Caco-2 (cell line): Measurements from ENCODE around the gene OTOP2. TPM values are rescaled to one million over a fixed set of nuclear protein-coding genes. Genes with fewer than 3 reads are reported as not detected.

Experiments used
- Bru-seq: library from RNA; stranded (reverse); fragments of 400-500 nt; gene quantifications from one replicate; lab custom pipeline; 2021; lab: Mats Ljungman, UMichigan
- BruChase-seq, 2 experiments: library from RNA; stranded (reverse); fragments of 400-500 nt; gene quantifications; one replicate each; lab custom pipeline; 2021; lab: Mats Ljungman, UMichigan
- BruUV-seq: library from RNA; stranded (reverse); fragments of 400-500 nt; replicated peaks from 2 replicates; lab custom pipeline; 2021; lab: Mats Ljungman, UMichigan
- CTCF ChIA-PET: fragments of 300-600 bp; sonication (Branson Sonifier 250); formaldehyde crosslinking; loops from one replicate; lab custom pipeline; 2022; ENCODE audit warnings: antibody characterized with exemption; lab: Charles Lee
- POLR2A ChIA-PET: fragments of 300-600 bp; sonication (Branson Sonifier 250); formaldehyde crosslinking; loops from one replicate; lab custom pipeline; 2022; ENCODE audit warnings: antibody characterized with exemption; lab: Charles Lee
- DNase-seq, 2 experiments: peaks; one replicate each; pipeline versions ENCODE4 v3.0.0 to v3.0.0-alpha.2; 2020 to 2022
- H3K27me3 ChIP-seq: replicated peaks from 2 replicates; pipeline ENCODE4 v1.6.0; 2011; ENCODE audit warnings: low read length; ENCODE audit not compliant: control insufficient read depth, insufficient read depth
- H3K36me3 ChIP-seq: 2 replicates; pipeline ENCODE4 v1.5.1; 2011; ENCODE audit warnings: low read length; ENCODE audit not compliant: control insufficient read depth, insufficient read depth
- H3K4me1 ChIP-seq: fragments of 250-450 bp; sonication (Bioruptor Pico); 2 replicates; pipeline ENCODE4 v1.5.1; 2020; ENCODE audit warnings: mild to moderate bottlenecking
- H3K4me3 ChIP-seq: 2 replicates; pipeline ENCODE4 v1.5.1; 2011; ENCODE audit warnings: low read depth, mild to moderate bottlenecking, control low read depth, low read length
- H3K9me3 ChIP-seq: fragments of 250-450 bp; sonication (Bioruptor Pico); 2 replicates; pipeline ENCODE4 v1.5.1; 2020; ENCODE audit warnings: mild to moderate bottlenecking, moderate library complexity
- H3K27ac Mint-ChIP-seq: one replicate; pipeline ENCODE4 v1.8.0; 2022; ENCODE audit warnings: mixed read lengths; ENCODE audit not compliant: unreplicated experiment
- H3K27me3 Mint-ChIP-seq: one replicate; pipeline ENCODE4 v1.8.0; 2022; ENCODE audit warnings: mixed read lengths; ENCODE audit not compliant: insufficient read depth, unreplicated experiment
- H3K36me3 Mint-ChIP-seq: one replicate; pipeline ENCODE4 v1.8.0; 2022; ENCODE audit warnings: mild to moderate bottlenecking, mixed read lengths; ENCODE audit not compliant: insufficient read depth, unreplicated experiment
- H3K4me1 Mint-ChIP-seq: one replicate; pipeline ENCODE4 v1.8.0; 2022; ENCODE audit warnings: low read depth, mixed read lengths; ENCODE audit not compliant: unreplicated experiment
- H3K4me3 Mint-ChIP-seq: one replicate; pipeline ENCODE4 v1.8.0; 2022; ENCODE audit warnings: mild to moderate bottlenecking, moderate library complexity, mixed read lengths; ENCODE audit not compliant: unreplicated experiment
- H3K9me3 Mint-ChIP-seq: one replicate; pipeline ENCODE4 v1.8.0; 2022; ENCODE audit warnings: mixed read lengths; ENCODE audit not compliant: unreplicated experiment
- intact Hi-C: fragments of 100-400 bp; cut with micrococcal nuclease; formaldehyde crosslinking; loops from one replicate; pipeline ENCODE4 v1.10.0; 2022; ENCODE audit not compliant: unreplicated experiment
- long read RNA-seq: library from polyadenylated mRNA; stranded (forward); transcript quantifications from one replicate; pipeline ENCODE4 v2.0.0, GENCODE V29; 2022
- total RNA-seq: library from RNA; stranded (reverse); gene quantifications from 2 replicates; pipeline ENCODE4 v1.2.3, GENCODE V29; 2022
- TF ChIP-seq, protein P1 (sequence below), 2 experiments: fragments of 200-600 bp in 1 of 2; IDR thresholded peaks; 1 replicate in 1 of 2; 2 replicates in 1 of 2; pipeline versions ENCODE4 v1.5.1 to v1.8.0; 2011 to 2022; ENCODE audit warnings: antibody characterized with exemption in 1 of 2, control low read depth in 1 of 2, inconsistent platforms in 1 of 2, low read depth in 1 of 2, low read length in 1 of 2, mild to moderate bottlenecking in 1 of 2, moderate library complexity in 1 of 2; ENCODE audit not compliant: insufficient read depth in 1 of 2, severe bottlenecking in 1 of 2, unreplicated experiment in 1 of 2

Gene OTOP2, protein sequence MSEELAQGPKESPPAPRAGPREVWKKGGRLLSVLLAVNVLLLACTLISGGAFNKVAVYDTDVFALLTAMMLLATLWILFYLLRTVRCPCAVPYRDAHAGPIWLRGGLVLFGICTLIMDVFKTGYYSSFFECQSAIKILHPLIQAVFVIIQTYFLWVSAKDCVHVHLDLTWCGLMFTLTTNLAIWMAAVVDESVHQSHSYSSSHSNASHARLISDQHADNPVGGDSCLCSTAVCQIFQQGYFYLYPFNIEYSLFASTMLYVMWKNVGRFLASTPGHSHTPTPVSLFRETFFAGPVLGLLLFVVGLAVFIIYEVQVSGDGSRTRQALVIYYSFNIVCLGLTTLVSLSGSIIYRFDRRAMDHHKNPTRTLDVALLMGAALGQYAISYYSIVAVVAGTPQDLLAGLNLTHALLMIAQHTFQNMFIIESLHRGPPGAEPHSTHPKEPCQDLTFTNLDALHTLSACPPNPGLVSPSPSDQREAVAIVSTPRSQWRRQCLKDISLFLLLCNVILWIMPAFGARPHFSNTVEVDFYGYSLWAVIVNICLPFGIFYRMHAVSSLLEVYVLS
- total RNA-seq (not detected in 2 replicates), Bru-seq, nascent RNA (not detected), BruChase-seq, experiment 1, labeled RNA remaining after a 2-hour chase (not detected), BruChase-seq, experiment 2, labeled RNA remaining after a 6-hour chase (percentile 16 among the genes with signal in this experiment)
- long read RNA-seq = 0 reads

DNA sequence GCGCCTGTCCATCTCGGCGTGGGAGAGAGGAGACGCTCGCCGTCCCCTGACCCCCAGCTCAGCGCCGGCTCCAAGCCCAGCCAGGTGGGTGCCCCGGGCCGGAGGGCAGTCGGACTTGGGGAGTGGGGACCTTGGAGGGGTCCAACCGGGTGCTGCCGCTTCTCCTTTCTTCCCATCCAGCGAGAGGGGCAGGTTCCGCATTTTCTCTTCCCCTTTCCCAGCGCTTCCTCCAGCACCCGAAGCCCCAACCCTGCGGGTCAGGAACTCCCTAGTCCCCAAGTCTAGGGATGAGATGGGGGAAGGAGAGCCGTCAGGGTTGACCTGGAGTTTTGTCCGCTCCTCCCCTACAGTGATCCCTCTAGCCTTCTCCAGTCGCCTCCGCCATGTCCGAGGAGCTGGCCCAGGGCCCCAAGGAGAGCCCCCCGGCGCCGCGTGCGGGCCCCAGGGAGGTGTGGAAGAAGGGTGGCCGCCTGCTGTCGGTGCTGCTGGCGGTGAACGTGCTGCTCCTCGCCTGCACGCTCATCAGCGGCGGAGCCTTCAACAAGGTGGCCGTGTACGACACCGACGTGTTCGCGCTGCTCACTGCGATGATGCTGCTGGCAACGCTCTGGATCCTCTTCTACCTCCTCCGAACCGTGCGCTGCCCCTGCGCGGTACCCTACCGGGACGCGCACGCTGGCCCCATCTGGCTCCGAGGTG lies at the start of gene OTOP2:
TSS of gene OTOP2 (plus strand) at position 24 of the 699 bp plus-strand sequence. CDS start at position 384, 360 bp downstream.
- intact Hi-C loops = no loop called here
- H3K27ac Mint-ChIP-seq = no peak within 1 kb of the TSS
- H3K27me3 Mint-ChIP-seq = peaks cover 25% of the 10 kb centered on the region
- H3K4me3 Mint-ChIP-seq = peak within 1 kb of the TSS; percentile 71
- no TSS peak for BruUV-seq
- no peaks in the 10 kb centered on the region for H3K36me3 Mint-ChIP-seq
- H3K9me3 Mint-ChIP-seq = no peaks in the 10 kb centered on the region
- CTCF ChIA-PET = interaction anchor here (0.9 to 4.3 kb wide), 12 partner anchors 10 to 378 kb away, joined by 3 to 46 read pairs (median 4); partner anchors contain the start of genes CD300C, FDXR and MRPL58
- Histone ChIP-seq H3K4me3 (peak within 1 kb of the TSS; percentile 49), H3K9me3 (no peaks in the 10 kb centered on the region), H3K36me3 (no peaks in the 10 kb centered on the region), H3K27me3 (peaks cover 1% of the 10 kb centered on the region; the same call in 1 of the 2 replicates), H3K4me1 (peaks cover 6% of the 10 kb centered on the region; the same call in 1 of the 2 replicates)
- POLR2A ChIA-PET = no interaction called here
- no peak for DNase-seq
- TF ChIP-seq, protein P1, sequence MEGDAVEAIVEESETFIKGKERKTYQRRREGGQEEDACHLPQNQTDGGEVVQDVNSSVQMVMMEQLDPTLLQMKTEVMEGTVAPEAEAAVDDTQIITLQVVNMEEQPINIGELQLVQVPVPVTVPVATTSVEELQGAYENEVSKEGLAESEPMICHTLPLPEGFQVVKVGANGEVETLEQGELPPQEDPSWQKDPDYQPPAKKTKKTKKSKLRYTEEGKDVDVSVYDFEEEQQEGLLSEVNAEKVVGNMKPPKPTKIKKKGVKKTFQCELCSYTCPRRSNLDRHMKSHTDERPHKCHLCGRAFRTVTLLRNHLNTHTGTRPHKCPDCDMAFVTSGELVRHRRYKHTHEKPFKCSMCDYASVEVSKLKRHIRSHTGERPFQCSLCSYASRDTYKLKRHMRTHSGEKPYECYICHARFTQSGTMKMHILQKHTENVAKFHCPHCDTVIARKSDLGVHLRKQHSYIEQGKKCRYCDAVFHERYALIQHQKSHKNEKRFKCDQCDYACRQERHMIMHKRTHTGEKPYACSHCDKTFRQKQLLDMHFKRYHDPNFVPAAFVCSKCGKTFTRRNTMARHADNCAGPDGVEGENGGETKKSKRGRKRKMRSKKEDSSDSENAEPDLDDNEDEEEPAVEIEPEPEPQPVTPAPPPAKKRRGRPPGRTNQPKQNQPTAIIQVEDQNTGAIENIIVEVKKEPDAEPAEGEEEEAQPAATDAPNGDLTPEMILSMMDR (IDR thresholded peaks at IDR 0.05; ENCODE audit: insufficient read depth in 1 of 2, low read depth in 1 of 2, low read length in 1 of 2, severe bottlenecking in 1 of 2, unreplicated experiment in 1 of 2) = no peak
- no peaks in the 10 kb centered on the region for H3K4me1 Mint-ChIP-seq

DNA sequence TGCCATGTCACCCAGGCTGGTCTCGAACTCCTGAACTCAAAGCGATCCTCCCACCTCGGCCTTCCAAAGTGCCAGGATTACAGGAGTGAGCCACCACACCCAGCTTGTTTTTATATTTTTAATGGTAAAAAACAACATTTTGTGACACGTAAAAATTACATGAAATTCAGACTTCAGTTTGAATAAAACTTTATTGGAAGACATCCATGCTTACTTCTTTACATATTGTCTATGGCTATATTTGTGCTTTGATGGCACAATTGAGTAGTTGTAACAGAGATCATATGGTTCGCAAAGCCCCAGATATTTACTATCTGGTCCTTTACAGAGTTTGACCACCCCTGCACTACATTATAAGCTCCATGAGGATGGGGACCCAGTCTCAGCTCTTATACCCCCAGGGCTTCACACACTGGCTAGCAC lies 49.4 kb upstream of the OTOP2 start:
- H3K4me1 Mint-ChIP-seq = peaks cover 21% of the 10 kb centered on the region
- H3K4me3 ChIP-seq = no peak overlapping the region
- POLR2A ChIA-PET = no interaction called here
- no peaks in the 10 kb centered on the region for H3K27me3 ChIP-seq
- no peaks in the 10 kb centered on the region for H3K36me3 ChIP-seq
- H3K27ac Mint-ChIP-seq = no peak overlapping the region
- no peak overlapping the region for H3K4me3 Mint-ChIP-seq
- CTCF ChIA-PET = interaction anchor here (0.6 to 1.9 kb wide), 3 partner anchors 18 to 135 kb away, joined by 3 to 17 read pairs (median 5); no protein-coding TSS in a partner anchor
- H3K9me3 ChIP-seq = no peaks in the 10 kb centered on the region
- H3K4me1 ChIP-seq = peaks cover 12% of the 10 kb centered on the region
- no peaks in the 10 kb centered on the region for H3K9me3 Mint-ChIP-seq
- intact Hi-C loops = no loop called here
- H3K27me3 Mint-ChIP-seq = no peaks in the 10 kb centered on the region
- peaks cover 12% of the 10 kb centered on the region for H3K36me3 Mint-ChIP-seq
- TF ChIP-seq, protein P1 (IDR thresholded peaks at IDR 0.05; ENCODE audit: insufficient read depth in 1 of 2, low read depth in 1 of 2, low read length in 1 of 2, severe bottlenecking in 1 of 2, unreplicated experiment in 1 of 2) = no peak
- no peak for DNase-seq
- no TSS peak for BruUV-seq
